NCI-H2081 treated with DMSO at 0.1 percent for 48 hours (cell line): ENCODE data around the gene RNF213.

Experiments used
- DNase-seq: peaks from one replicate; lab custom pipeline; 2025; lab: John Stamatoyannopoulos, UW

The RNF213 gene

GRCh38 chr17:80419255-80419654 is 158.6 kb downstream of the RNF213 start:
- no peak for DNase-seq

GRCh38 chr17:80421381-80422090 is 160.9 kb downstream of the RNF213 start:
- DNase-seq, result no peak

GRCh38 chr17:80422276-80422675 is 161.6 kb downstream of the RNF213 start:
- no peak for DNase-seq

GRCh38 chr17:80422981-80423380 is 162.3 kb downstream of the RNF213 start:
- no peak for DNase-seq

GRCh38 chr17:80423536-80424225 is 163.0 kb downstream of the RNF213 start:
- no peak for DNase-seq

- no peak for DNase-seq
These were observed 163.6 kb downstream of the RNF213 start for GRCh38 chr17:80424261-80424660.

- no peak for DNase-seq
These were observed 164.5 kb downstream of the RNF213 start for GRCh38 chr17:80424878-80425765.

GRCh38 chr17:80425835-80426426 is 165.3 kb downstream of the RNF213 start:
- no peak for DNase-seq

GRCh38 chr17:80426671-80427326 is 166.1 kb downstream of the RNF213 start:
- no peak for DNase-seq

- DNase-seq, result no peak
These were observed 167.0 kb downstream of the RNF213 start for GRCh38 chr17:80427366-80428282.

GRCh38 chr17:80428363-80428762 is 167.7 kb downstream of the RNF213 start:
- no peak for DNase-seq

GRCh38 chr17:80428796-80429195 is 168.1 kb downstream of the RNF213 start:
- DNase-seq, result no peak

GRCh38 chr17:80429356-80430275 is 169.0 kb downstream of the RNF213 start:
- no peak for DNase-seq

- no peak for DNase-seq
These were observed 170.0 kb downstream of the RNF213 start for GRCh38 chr17:80430446-80431245.

- no peak for DNase-seq
These were observed 170.9 kb downstream of the RNF213 start for GRCh38 chr17:80431246-80432195.

- no peak for DNase-seq
These were observed 171.8 kb downstream of the RNF213 start for GRCh38 chr17:80432350-80432955.

- no peak for DNase-seq
These were observed 172.4 kb downstream of the RNF213 start for GRCh38 chr17:80432961-80433550.
